GDM1 (cell line): ENCODE results near the gene EPM2AIP1.
A peak's percentile ranks its signal among the peaks of the same experiment; 100 is the strongest.
"Not testable (repeated sequence)": the region's sequence is repeated elsewhere in the genome, so short reads cannot be mapped to it uniquely, and the experiment has no call there.

Experiments
- DNase-seq: peaks from one replicate; lab custom pipeline; 2025; lab: John Stamatoyannopoulos, UW

The EPM2AIP1 gene

DNA sequence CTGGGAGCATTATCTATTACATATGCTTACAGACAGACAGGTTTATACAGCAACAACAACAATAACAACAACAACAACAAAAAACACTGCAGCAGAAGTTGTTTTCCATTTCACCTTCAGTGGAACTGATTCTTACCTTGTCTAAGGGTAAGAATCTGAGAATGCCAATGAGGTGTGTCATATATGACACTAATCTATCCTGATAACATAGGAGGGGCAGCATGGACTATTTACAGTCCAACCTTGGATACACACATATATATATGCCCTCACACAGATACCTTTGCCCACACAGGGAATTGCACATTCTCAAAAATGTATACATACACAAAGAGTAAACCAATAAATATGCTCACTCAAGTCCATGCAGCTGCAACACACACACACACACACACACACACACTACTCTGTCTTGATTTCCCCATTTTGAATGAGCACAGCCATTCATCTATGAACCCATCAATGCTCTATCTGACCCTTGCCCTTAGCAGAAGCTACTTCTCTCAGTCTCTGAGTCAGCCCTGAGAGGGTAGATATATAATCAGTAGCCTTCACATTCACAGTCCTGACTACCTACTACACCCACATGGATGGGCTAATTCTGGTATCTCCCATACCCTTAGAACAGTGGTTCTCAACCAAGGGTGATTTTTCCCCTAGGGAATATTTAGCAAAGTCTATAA lies 38.3 kb downstream of the EPM2AIP1 start:
- no peak for DNase-seq

DNA sequence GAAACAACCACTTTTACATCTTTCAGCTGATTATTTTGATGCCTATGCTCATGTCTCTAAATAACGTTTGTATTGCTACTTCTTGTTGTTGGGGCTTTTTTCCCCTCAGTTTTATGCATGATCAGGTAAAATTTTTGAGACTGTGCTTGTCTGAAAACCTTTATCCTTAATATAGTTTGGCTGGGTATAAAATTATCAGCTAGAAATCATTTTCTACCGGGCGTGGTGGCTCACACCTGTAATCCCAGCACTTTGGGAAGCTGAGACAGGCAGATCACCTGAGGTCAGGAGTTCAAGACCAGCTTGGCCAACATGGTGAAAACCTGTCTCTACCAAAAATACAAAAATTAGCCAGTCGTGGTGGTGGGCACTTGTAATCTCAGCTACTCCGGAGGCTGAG lies 45.1 kb downstream of the EPM2AIP1 start:
- not testable (repeated sequence) for DNase-seq

DNA sequence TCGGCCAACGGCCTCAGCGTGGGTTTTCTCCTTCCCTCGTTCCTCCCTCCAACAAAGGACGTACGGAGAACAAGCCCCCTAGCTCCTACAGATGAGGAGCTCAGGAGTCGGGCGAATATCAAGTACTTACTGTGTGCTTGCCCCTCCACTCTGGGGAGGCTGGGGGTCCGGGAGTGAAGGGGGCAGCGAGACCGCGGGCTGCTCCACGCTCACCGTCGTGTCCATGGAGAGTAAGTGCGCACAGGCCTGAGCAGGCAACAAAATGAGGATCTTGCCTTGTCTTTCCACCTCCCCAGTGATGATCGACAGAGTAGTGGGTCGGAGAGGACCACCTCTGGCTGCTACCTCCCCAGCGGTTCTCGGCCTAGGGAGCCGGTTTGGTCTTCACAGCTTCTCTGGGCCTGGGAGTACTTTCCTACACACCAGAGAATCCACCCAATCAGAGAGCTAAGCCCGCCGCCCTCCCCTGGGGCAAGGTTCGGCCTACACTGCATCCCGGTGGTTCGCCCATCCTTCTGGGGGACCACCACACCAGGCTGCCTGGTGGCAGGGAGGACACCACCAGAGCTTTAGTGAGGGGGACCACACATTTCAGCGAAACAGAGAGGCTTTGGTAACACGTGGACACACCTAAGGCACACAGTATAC lies 47.5 kb downstream of the EPM2AIP1 start:
- no peak for DNase-seq

DNA sequence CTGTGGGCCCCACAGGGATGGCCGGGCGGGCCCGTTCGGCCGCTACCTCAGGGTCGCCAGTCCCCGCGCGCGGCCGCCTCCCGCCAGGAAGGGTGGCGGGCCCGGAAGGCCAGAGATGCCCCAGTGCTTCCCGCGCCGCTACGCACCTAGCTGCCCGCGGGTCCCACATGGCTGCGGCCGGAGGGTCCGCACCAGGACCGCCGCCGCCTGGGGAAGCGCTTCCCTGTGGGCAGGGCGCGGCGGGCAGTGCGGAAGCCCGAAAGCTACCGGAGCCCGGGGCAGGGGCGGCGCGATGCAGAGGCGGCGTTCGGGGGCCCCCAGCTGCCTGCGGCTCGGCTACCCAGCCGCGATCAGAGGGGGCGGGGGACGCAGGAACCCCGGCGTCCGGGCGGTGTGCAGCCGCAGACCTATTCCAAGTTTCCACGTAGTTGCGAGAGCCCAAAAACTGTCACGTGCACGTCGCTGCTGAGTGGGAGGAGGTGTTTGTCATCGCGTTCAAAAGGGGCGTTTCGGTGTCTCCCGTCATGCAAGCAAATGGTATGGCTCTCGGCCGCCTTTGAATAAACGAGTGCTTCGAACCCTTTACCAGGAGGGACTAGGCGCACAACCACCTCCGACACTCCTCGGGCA lies 48.2 kb downstream of the EPM2AIP1 start, which contains the start of gene TRANK1:
Gene TRANK1 (minus strand): TSS at position 414 of the 630 bp plus-strand sequence. CDS start 245 bp downstream, at position 169.
- DNase-seq, result peak; percentile 53

DNA sequence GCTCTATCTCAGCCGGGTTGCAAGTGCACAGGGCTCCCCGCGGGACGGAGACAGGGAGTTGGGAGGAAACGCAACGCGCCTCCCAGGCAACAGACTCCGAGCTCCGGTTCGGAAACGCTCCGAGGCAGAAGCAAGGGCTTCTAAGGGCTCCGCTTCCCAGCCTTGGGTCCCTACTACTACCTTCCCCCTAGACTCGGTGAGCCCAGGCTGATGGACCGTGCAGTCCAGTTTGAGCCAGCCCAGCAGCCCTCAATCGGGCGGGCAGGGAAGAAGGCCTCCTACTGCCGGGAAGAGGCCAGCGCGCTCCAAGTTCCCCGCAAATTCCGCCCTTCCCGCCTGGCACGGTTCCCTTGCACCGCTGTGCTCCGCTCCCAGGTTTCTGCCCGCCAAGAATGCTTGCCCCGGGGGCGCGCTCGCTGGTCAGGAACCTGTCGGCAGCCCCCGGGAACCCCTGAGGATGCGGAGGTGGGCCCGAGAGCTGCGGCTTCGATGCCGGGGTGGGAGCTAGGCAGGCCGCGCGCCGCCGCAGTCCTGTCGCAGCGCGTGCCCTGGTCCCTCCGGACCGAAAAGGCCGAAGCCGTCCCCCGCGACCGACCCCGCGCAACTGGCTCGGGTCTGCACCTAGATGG lies 48.8 kb downstream of the EPM2AIP1 start:
- peak; percentile 39 for DNase-seq

DNA sequence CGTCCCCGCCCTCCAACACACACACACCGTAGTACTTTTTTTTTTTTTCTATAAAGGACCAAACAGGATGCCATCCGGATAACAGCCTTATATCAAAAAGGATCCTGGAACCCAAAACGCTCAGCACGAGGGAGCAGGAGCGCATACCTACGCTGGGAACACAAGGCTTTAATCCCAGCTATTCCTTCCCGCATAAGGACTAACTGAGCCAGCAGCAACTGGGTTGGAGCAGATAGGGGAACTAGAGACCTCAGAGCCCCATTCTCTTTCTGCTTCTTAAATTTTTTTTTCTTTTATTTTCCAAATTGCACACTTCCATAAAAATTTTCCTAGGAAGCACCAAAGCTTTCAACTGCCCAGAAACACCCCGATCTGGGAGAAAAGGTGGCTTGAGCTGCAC lies 49.3 kb downstream of the EPM2AIP1 start:
- DNase-seq, result no peak

DNA sequence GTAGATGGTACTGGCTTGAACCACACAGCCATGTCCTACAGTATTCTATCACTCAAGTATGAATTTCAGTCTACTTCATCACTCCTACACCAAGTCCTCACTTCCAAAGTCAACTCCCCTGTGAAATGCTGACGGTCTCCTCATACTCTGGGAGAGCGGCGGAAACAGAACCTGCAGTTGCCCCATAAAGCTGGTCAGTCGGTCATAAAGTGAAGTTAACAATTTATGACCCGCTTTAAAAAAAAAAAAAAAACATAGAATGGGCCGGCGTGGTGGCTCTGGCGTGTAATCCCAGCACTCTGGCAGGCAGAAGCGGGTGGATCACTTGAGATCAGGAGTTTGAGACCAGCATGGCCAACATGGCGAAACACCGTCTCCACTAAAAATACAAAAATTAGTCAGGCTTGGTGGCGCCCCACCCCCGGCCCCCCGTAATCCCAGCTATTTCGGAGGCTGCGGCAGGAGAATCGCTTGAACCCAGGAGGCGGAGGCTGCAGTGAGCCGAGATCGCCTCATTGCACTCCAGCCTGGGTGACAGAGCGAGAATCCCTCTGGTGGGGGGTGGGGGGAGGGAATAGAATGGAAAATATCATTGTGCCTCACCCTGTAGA lies 50.2 kb downstream of the EPM2AIP1 start:
- no peak for DNase-seq

DNA sequence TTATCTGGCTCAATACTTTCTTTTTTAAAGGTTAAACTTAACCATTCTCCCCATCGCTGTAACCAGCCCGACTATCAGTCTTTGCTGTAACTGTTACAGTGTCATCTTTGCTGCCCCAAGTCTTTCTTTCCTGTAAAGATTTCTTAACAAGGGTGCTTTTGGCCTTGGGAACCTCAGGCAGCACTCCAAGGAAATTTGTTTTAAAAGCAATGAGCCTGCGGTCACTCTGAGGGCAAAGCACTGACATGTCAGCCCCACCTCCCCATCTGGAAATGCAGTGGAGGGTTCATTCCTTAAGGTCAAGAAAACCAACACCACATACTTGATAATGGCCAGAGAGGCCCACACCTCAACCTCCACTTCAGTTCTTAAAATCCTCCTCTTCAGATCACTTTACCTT lies 51.3 kb downstream of the EPM2AIP1 start:
- no peak for DNase-seq

DNA sequence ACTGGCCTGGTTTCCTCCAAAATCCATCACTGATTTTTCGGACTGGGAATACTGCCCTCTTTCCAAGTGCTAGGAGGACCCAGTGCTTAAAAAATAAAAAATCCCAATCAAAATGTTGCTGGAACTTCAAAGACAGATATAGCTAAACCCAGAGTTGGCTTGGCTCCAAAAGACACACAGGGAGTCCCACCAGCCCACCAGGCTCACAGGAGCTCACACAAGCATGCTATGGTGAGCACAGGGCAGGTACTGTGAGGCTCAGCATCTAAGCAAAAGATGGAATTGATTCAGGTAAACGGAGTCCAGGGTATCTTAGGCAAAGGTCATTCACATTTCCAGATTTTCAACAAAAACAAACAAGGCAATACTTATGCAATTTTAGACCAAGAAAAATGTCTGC lies 51.8 kb downstream of the EPM2AIP1 start:
- no peak for DNase-seq

DNA sequence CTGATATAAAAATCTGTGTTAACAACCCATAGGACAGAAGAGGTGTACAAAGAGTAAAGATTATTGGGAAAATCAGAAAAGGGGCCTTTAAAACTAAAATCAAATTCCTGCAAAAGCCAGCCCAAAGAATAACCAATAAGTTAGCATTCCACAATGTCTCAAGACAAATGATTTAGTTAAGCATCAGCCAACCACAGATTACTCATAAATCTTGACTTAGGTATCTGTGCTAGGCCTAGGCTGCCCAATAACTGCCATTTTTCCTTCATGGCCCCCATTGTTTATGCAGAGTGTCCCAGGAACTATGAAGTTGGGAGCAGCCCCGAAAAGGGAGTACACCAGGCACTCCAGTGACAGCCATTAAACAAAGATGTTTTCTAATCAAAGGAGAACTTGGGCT lies 55.4 kb downstream of the EPM2AIP1 start:
- DNase-seq, result no peak
